Caco-2 (cell line): ENCODE results near the gene PRODH. TPM values are rescaled to one million over a fixed set of nuclear protein-coding genes. Genes with fewer than 3 reads are reported as not detected.
A peak's percentile ranks its signal among the peaks of the same experiment; 100 is the strongest.
"Not testable (repeated sequence)": the region's sequence is repeated elsewhere in the genome, so short reads cannot be mapped to it uniquely, and the experiment has no call there.

Experiments
- BruUV-seq: library from RNA; stranded (reverse); fragments of 400-500 nt; replicated peaks from 2 replicates; lab custom pipeline; 2021; lab: Mats Ljungman, UMichigan
- CTCF ChIA-PET: fragments of 300-600 bp; sonication (Branson Sonifier 250); formaldehyde crosslinking; loops from one replicate; lab custom pipeline; 2022; ENCODE audit warnings: antibody characterized with exemption; lab: Charles Lee
- POLR2A ChIA-PET: fragments of 300-600 bp; sonication (Branson Sonifier 250); formaldehyde crosslinking; loops from one replicate; lab custom pipeline; 2022; ENCODE audit warnings: antibody characterized with exemption; lab: Charles Lee
- DNase-seq, 2 experiments: peaks; one replicate each; pipeline versions ENCODE4 v3.0.0 to v3.0.0-alpha.2; 2020 to 2022
- H3K27me3 ChIP-seq: replicated peaks from 2 replicates; pipeline ENCODE4 v1.6.0; 2011; ENCODE audit warnings: low read length; ENCODE audit not compliant: control insufficient read depth, insufficient read depth
- H3K36me3 ChIP-seq: 2 replicates; pipeline ENCODE4 v1.5.1; 2011; ENCODE audit warnings: low read length; ENCODE audit not compliant: control insufficient read depth, insufficient read depth
- H3K4me1 ChIP-seq: fragments of 250-450 bp; sonication (Bioruptor Pico); 2 replicates; pipeline ENCODE4 v1.5.1; 2020; ENCODE audit warnings: mild to moderate bottlenecking
- H3K4me3 ChIP-seq: 2 replicates; pipeline ENCODE4 v1.5.1; 2011; ENCODE audit warnings: low read depth, mild to moderate bottlenecking, control low read depth, low read length
- H3K9me3 ChIP-seq: fragments of 250-450 bp; sonication (Bioruptor Pico); 2 replicates; pipeline ENCODE4 v1.5.1; 2020; ENCODE audit warnings: mild to moderate bottlenecking, moderate library complexity
- H3K27ac Mint-ChIP-seq: one replicate; pipeline ENCODE4 v1.8.0; 2022; ENCODE audit warnings: mixed read lengths; ENCODE audit not compliant: unreplicated experiment
- H3K27me3 Mint-ChIP-seq: one replicate; pipeline ENCODE4 v1.8.0; 2022; ENCODE audit warnings: mixed read lengths; ENCODE audit not compliant: insufficient read depth, unreplicated experiment
- H3K36me3 Mint-ChIP-seq: one replicate; pipeline ENCODE4 v1.8.0; 2022; ENCODE audit warnings: mild to moderate bottlenecking, mixed read lengths; ENCODE audit not compliant: insufficient read depth, unreplicated experiment
- H3K4me1 Mint-ChIP-seq: one replicate; pipeline ENCODE4 v1.8.0; 2022; ENCODE audit warnings: low read depth, mixed read lengths; ENCODE audit not compliant: unreplicated experiment
- H3K4me3 Mint-ChIP-seq: one replicate; pipeline ENCODE4 v1.8.0; 2022; ENCODE audit warnings: mild to moderate bottlenecking, moderate library complexity, mixed read lengths; ENCODE audit not compliant: unreplicated experiment
- H3K9me3 Mint-ChIP-seq: one replicate; pipeline ENCODE4 v1.8.0; 2022; ENCODE audit warnings: mixed read lengths; ENCODE audit not compliant: unreplicated experiment
- intact Hi-C: fragments of 100-400 bp; cut with micrococcal nuclease; formaldehyde crosslinking; loops from one replicate; pipeline ENCODE4 v1.10.0; 2022; ENCODE audit not compliant: unreplicated experiment
- total RNA-seq: library from RNA; stranded (reverse); gene quantifications from 2 replicates; pipeline ENCODE4 v1.2.3, GENCODE V29; 2022
- TF ChIP-seq, protein P1 (sequence below), 2 experiments: fragments of 200-600 bp in 1 of 2; IDR thresholded peaks; 1 replicate in 1 of 2; 2 replicates in 1 of 2; pipeline versions ENCODE4 v1.5.1 to v1.8.0; 2011 to 2022; ENCODE audit warnings: antibody characterized with exemption in 1 of 2, control low read depth in 1 of 2, inconsistent platforms in 1 of 2, low read depth in 1 of 2, low read length in 1 of 2, mild to moderate bottlenecking in 1 of 2, moderate library complexity in 1 of 2; ENCODE audit not compliant: insufficient read depth in 1 of 2, severe bottlenecking in 1 of 2, unreplicated experiment in 1 of 2

PRODH gene
- total RNA-seq, 1 experiment from 2014 or later = 47.9 TPM

GRCh38 chr22:18954990-18955571 lies 19.0 kb upstream of the PRODH start:
- DNase-seq = peak in 1 of 2 experiments; percentile 37
- intact Hi-C loops = no loop called here
- POLR2A ChIA-PET = no interaction called here
- Histone ChIP-seq H3K9me3 (no peaks in the 10 kb centered on the region), H3K27me3 (no peaks in the 10 kb centered on the region), H3K36me3 (no peaks in the 10 kb centered on the region), H3K4me1 (no peaks in the 10 kb centered on the region), H3K4me3 (no peak overlapping the region)
- Mint-ChIP-seq H3K36me3 (no peaks in the 10 kb centered on the region), H3K4me1 (peaks cover 7% of the 10 kb centered on the region), H3K27ac (no peak overlapping the region), H3K9me3 (no peaks in the 10 kb centered on the region), H3K27me3 (no peaks in the 10 kb centered on the region), H3K4me3 (no peak overlapping the region)
- TF ChIP-seq, protein P1, sequence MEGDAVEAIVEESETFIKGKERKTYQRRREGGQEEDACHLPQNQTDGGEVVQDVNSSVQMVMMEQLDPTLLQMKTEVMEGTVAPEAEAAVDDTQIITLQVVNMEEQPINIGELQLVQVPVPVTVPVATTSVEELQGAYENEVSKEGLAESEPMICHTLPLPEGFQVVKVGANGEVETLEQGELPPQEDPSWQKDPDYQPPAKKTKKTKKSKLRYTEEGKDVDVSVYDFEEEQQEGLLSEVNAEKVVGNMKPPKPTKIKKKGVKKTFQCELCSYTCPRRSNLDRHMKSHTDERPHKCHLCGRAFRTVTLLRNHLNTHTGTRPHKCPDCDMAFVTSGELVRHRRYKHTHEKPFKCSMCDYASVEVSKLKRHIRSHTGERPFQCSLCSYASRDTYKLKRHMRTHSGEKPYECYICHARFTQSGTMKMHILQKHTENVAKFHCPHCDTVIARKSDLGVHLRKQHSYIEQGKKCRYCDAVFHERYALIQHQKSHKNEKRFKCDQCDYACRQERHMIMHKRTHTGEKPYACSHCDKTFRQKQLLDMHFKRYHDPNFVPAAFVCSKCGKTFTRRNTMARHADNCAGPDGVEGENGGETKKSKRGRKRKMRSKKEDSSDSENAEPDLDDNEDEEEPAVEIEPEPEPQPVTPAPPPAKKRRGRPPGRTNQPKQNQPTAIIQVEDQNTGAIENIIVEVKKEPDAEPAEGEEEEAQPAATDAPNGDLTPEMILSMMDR (IDR thresholded peaks at IDR 0.05; ENCODE audit: insufficient read depth in 1 of 2, low read depth in 1 of 2, low read length in 1 of 2, severe bottlenecking in 1 of 2, unreplicated experiment in 1 of 2) = no peak
- CTCF ChIA-PET = no interaction called here
- BruUV-seq = no TSS peak

DNA sequence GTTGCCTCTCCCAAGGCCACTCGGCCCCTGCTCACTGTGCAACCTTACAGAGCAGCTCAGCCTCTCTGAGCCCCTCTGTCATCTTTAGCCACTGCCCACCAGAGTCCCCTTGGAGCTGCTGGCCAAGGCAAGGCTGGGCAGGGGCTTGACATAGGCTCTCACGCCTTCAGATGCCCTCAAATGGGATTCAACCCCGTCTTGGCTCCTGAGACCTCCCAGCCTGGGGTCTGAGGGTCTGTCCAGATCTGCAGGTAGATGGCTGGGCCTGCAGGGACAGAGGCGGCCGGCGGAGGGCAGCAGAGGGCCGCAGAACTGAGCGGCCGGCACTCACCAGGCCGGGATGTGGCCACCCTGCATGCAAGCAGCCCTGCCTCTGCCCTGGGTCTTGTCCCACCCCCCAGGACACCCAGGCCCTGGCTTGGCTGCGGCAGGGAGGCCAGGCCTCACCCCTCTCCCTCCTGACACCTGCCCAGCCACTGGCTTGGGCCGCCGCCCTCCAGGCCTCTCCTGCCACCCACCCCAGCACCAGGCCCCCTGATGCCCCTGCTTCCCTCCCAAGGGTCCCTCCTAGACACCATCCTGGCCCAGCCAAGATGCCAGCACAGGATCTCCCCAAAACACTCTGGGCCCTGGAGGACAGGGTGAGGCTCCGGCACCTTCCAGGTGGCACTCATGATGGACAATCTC lies 18.4 kb upstream of the PRODH start:
- H3K36me3 Mint-ChIP-seq, intact Hi-C loops, H3K27ac Mint-ChIP-seq, H3K36me3 ChIP-seq, H3K27me3 ChIP-seq, BruUV-seq, H3K4me3 ChIP-seq, H3K9me3 Mint-ChIP-seq, H3K4me1 Mint-ChIP-seq, CTCF ChIA-PET, H3K4me1 ChIP-seq, H3K27me3 Mint-ChIP-seq, H3K9me3 ChIP-seq, H3K4me3 Mint-ChIP-seq, POLR2A ChIA-PET: not testable (repeated sequence)
- TF ChIP-seq, protein P1 (IDR thresholded peaks at IDR 0.05; ENCODE audit: insufficient read depth in 1 of 2, low read depth in 1 of 2, low read length in 1 of 2, severe bottlenecking in 1 of 2, unreplicated experiment in 1 of 2) = peak; percentile 78 to 87
- peak; percentile 61 to 82 for DNase-seq

- CTCF ChIA-PET, H3K4me1 Mint-ChIP-seq, H3K27me3 ChIP-seq, DNase-seq, H3K9me3 Mint-ChIP-seq, H3K36me3 Mint-ChIP-seq, H3K27ac Mint-ChIP-seq, H3K27me3 Mint-ChIP-seq, H3K9me3 ChIP-seq, H3K36me3 ChIP-seq, H3K4me3 Mint-ChIP-seq, H3K4me1 ChIP-seq, POLR2A ChIA-PET, H3K4me3 ChIP-seq, BruUV-seq, intact Hi-C loops: not testable (repeated sequence)
Measured at GRCh38 chr22:18953128-18953527, 17.0 kb upstream of the PRODH start.
